Retinal pigment epithelial cell (primary cell): ENCODE measurements around the gene PNLIPRP3.
A peak's percentile ranks its signal among the peaks of the same experiment; 100 is the strongest.
"Not testable (repeated sequence)": the region's sequence is repeated elsewhere in the genome, so short reads cannot be mapped to it uniquely, and the experiment has no call there.

ENCODE experiments used
- DNase-seq: peaks from one replicate; pipeline ENCODE4 v3.0.0-alpha.2; 2010; ENCODE audit warnings: low read depth
- H3K4me3 ChIP-seq: 2 replicates; pipeline ENCODE4 v1.5.1; 2011; ENCODE audit warnings: mild to moderate bottlenecking, low read length, control low read depth, moderate library complexity
- CTCF ChIP-seq: conservative IDR thresholded peaks from 2 replicates; pipeline ENCODE4 v1.5.1; 2011; ENCODE audit warnings: low read depth, low read length, control low read depth, inconsistent platforms

PNLIPRP3 gene

DNA sequence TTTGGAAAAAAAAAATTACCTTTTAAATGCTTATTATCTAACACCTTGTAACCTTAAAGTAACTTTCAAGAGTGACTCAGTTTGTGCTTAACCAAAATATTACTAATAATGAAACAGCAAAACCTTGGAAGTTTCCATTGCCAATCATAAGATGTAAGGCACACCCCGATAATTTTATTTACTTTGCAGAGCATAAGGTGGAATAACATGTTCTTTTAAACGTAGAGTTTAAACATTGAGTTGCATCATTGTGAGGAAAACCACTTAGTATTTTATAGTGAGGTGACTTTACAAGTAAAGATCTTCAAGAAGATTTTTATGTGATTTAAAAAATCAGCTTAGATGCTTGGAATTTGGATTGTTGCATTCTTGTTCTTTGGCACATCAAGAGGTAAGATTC is at the start of gene PNLIPRP3:
Gene PNLIPRP3 (plus strand): TSS at position 177 of the 400 bp plus-strand sequence. CDS start 166 bp downstream, at position 343.
- DNase-seq: no peak
- TF ChIP-seq CTCF: no peak
- no peak within 1 kb of the TSS for H3K4me3 ChIP-seq

DNA sequence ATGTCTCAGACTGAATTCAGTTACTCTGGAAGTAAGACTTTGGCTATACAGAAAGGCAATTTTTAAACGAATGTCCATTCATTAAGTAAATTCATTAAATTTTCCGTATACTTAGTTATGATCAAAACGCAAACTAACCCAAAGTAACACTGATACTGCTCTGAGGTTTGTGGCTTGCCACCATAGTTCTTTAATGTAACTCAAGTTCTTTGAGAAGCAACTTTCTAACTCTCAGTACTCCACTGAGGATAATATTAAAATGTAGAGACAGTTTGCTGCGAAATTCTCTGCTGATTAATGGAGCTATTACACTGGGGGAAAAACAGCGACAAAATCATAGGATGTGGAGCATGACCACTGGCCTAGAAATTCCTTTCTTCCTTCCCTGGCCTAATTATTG is 45.4 kb upstream of the PNLIPRP3 start:
- no peak for TF ChIP-seq CTCF
- no peak for DNase-seq
- H3K4me3 ChIP-seq: no peak overlapping the region

GRCh38 chr10:116385311-116385710 is 42.3 kb upstream of the PNLIPRP3 start:
- no peak for DNase-seq
- TF ChIP-seq CTCF: no peak
- H3K4me3 ChIP-seq: no peak overlapping the region

DNA sequence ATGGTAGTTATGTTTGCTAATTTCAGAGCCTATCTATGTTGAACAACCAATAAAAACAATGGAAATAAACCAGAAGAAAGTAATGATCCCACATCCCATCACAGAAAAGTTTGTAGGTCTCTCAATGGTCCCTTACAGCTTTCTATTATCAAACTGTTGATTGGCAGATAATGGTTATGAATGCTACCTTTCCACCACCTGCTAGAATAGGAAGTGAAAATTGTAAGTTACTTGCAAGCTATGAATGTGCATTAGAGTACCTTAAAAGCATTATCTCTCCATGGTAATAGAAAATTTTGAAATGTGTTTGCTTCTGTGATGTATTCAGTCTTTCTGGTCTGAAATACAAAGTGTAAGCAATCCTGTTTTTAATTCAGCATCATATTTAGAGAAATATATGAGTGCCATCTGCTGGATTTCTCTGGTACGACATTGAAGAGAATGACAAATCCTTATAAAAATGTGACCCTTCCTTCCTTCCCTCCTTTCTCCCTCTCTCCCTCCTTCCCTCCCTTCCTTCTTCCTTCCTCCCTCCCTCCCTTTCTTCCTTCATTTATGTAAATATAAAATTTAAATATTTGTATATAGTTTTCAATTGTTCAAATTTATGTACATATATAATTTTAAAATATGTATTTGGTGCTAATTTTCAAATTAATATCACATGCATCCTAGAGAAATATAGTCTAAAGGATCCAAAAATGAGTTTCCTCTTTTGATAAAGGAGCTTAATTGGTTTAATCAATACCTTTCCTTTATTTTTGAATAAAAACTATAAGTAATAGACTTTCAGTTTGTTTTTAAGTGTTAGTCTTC is 41.4 kb upstream of the PNLIPRP3 start:
- H3K4me3 ChIP-seq: no peak overlapping the region
- TF ChIP-seq CTCF: peak; percentile 54
- DNase-seq: no peak

DNA sequence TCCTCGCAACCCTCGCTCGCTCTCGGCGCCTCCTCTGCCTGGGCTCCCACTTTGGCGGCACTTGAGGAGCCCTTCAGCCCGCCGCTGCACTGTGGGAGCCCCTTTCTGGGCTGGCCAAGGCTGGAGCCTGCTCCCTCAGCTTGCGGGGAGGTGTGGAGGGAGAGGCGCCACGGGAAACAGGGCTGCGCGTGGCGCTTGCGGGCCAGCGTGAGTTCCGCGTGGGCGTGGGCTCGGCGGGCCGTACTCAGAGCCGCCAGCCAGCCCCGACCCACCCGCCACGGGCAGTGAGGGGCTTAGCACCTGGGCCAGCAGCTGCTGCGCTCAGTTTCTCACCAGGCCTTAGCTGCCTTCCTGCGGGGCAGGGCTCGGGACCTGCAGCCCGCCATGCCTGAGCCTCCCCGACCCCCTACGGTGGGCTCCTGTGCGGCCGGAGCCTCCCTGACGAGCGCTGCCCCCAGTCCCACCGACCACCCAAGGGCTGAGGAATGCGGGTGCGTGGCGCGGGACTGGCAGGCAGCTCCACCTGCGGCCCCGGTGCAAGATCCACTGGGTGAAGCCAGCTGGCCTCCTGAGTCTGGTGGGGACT is 34.3 kb upstream of the PNLIPRP3 start:
- DNase-seq, H3K4me3 ChIP-seq: not testable (repeated sequence)

DNA sequence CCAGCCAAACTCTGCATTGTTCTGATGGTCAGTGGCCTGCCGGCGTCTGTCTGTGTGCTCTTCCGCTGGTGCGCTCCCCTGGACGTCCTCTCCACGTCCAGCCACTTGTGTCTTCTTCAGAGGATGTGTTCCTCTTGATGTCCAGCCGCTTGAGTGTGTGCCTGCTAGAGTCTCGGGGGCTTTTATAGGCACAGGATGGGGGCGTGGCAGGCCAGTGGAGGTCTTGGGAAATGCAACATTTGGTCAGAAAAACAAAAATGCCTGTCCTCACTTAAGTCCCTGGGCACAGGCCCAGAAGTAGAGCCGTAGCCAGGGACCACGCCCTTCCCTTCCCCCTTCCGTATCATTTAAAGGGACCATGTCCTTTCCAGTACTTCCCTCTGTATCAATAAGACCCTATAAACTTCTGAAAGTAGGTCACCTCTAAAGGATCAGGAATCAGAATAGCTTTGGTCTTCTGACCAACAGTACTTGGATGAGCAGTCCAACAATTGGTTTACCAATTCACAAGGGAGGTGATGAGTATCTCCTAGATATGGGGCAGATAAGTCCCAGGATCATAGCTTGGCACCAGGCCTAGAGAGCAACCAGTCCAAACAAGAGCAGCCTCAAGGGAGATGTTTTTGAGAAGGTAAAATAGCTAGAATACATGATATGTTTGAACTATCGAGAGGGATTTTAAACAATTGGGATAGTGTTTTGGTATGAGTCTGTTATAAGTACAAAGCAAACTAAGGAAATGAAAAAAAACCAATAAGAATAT is 32.2 kb upstream of the PNLIPRP3 start:
- TF ChIP-seq CTCF: no peak
- no peak for DNase-seq
- H3K4me3 ChIP-seq: no peak overlapping the region

- H3K4me3 ChIP-seq: no peak overlapping the region
- no peak for TF ChIP-seq CTCF
- no peak for DNase-seq
Observed at GRCh38 chr10:116398224-116398623, 29.4 kb upstream of the PNLIPRP3 start.
